ENCODE results near the gene MTM1. TPM values are rescaled to one million over a fixed set of nuclear protein-coding genes. Genes with fewer than 3 reads are reported as not detected.
A peak's percentile ranks its signal among the peaks of the same experiment; 100 is the strongest.

MTM1 gene
- total RNA-seq, 1 experiment from 2014 or later: 22.9 TPM

DNA sequence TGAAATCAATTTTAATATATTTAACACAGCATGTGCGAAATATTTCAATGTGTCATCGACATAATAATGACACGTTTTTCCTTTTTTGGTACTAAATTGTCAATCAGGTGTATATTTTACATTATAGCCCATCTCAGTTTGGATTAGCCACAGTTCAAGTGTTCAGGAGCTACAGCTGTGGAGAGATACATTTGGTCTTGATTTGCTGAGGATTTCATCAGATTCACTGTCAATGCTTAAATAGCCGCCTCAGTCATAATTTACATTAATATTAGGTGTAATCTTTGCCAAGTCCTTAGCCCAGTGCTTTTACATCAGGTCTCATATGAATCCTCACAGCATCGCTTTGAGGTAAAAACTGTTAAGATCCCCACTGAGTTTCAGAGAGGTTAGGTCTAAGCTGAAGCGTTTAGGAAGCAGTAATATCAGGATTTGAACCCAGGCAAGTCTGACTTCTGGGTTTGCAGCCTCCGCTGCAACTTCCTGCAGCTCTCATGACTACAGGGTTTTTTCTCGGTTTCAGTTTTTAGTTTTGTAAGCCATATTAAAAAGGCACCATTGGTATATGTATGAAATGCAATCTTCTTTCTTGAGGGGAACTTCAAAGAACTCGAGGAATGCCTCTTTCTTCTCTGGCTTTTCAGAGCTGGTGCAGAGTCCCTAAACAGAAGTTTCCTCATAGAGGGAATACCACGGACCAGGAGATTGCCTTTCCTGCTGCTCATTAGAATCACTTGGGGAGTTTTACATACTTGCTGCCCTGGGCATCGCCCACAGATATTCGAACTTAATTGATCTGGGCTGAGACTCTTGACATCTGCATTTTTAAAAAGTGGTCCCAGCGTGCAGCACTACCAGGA is 6.4 kb downstream of the MTM1 start:
- BruUV-seq (replicated peaks): no TSS peak
- DNase-seq: no peak
- Histone ChIP-seq H3K36me3 (ENCODE audit: low read depth) (no peaks in the 10 kb centered on the region), H2AFZ (peak overlapping the region; percentile 1; the same call in 1 of the 2 replicates), H3F3A (ENCODE audit: insufficient read depth, low read depth) (peaks cover 25% of the 10 kb centered on the region), H3K4me3 (peak overlapping the region; percentile 29; the same call in 1 of the 2 replicates), H4K20me1 (ENCODE audit: insufficient read depth) (no peaks in the 10 kb centered on the region), H3K27ac (peak overlapping the region; percentile 74), H3K4me2 (peak overlapping the region; percentile 70), H3K9me2 (ENCODE audit: insufficient read depth) (no peaks in the 10 kb centered on the region), H3K9me3 (ENCODE audit: insufficient read depth, low read depth) (no peaks in the 10 kb centered on the region), H3K79me2 (ENCODE audit: low read depth) (peaks cover 85% of the 10 kb centered on the region), H3K4me1 (replicated peaks; ENCODE audit: insufficient read depth) (peaks cover 64% of the 10 kb centered on the region), H3K27me3 (ENCODE audit: insufficient read depth, low read depth) (no peaks in the 10 kb centered on the region)
- ChIA-PET POLR2A (ENCODE audit: unreplicated experiment) (interaction anchor here (0.6 to 0.7 kb wide), 2 partner anchors 31 to 125 kb away, joined by 6 to 8 read pairs; no protein-coding TSS in a partner anchor), CTCF (no interaction called here)
- intact Hi-C loops (cut with micrococcal nuclease; ENCODE audit: unreplicated experiment): loop anchor here (2.0 kb wide), 1 partner anchor 120 kb away; no protein-coding TSS in a partner anchor
- TF ChIP-seq, protein P1, sequence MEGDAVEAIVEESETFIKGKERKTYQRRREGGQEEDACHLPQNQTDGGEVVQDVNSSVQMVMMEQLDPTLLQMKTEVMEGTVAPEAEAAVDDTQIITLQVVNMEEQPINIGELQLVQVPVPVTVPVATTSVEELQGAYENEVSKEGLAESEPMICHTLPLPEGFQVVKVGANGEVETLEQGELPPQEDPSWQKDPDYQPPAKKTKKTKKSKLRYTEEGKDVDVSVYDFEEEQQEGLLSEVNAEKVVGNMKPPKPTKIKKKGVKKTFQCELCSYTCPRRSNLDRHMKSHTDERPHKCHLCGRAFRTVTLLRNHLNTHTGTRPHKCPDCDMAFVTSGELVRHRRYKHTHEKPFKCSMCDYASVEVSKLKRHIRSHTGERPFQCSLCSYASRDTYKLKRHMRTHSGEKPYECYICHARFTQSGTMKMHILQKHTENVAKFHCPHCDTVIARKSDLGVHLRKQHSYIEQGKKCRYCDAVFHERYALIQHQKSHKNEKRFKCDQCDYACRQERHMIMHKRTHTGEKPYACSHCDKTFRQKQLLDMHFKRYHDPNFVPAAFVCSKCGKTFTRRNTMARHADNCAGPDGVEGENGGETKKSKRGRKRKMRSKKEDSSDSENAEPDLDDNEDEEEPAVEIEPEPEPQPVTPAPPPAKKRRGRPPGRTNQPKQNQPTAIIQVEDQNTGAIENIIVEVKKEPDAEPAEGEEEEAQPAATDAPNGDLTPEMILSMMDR (conservative IDR thresholded peaks at IDR 0.05): no peak
- TF ChIP-seq EZH2 (IDR thresholded peaks at IDR 0.05; ENCODE audit: low read depth): no peak

DNA sequence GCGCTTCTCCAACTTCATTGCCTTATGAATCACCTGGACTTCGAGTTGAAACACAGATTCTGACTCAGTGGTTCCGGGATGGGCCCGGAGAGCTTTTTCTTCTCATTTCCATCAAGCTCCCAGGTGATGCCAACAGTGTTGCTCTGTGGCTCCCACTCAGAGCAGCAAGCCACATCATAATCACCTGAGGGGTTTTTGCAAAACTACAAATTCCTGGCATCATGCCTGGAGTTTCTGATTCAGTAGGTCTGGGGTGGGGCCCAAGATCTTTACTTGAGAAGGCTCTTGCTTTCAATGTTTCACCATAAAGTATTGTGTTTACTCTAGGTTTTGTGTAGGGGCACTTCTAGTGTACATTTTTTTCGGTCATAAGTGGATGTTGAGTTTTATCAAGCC is 7.0 kb downstream of the MTM1 start:
- H3K9me2 ChIP-seq (ENCODE audit: insufficient read depth): no peaks in the 10 kb centered on the region
- intact Hi-C loops (cut with micrococcal nuclease; ENCODE audit: unreplicated experiment): loop anchor here (2.0 kb wide), 1 partner anchor 119 kb away; no protein-coding TSS in a partner anchor
- H3K27me3 ChIP-seq (ENCODE audit: insufficient read depth, low read depth): no peaks in the 10 kb centered on the region
- H3K79me2 ChIP-seq (ENCODE audit: low read depth): peaks cover 85% of the 10 kb centered on the region
- no TSS peak for BruUV-seq (replicated peaks)
- peaks cover 31% of the 10 kb centered on the region for H3F3A ChIP-seq (ENCODE audit: insufficient read depth, low read depth)
- H2AFZ ChIP-seq: 0 out of 2 replicates have a peak overlapping the region, but pooled peaks have one; percentile 1
- peak; percentile 82 to 99 for DNase-seq
- ChIA-PET CTCF (no interaction called here), POLR2A (ENCODE audit: unreplicated experiment) (interaction anchor here (0.6 to 0.7 kb wide), 2 partner anchors 31 to 124 kb away, joined by 6 to 8 read pairs; no protein-coding TSS in a partner anchor)
- H3K4me1 ChIP-seq (replicated peaks; ENCODE audit: insufficient read depth): peaks cover 61% of the 10 kb centered on the region
- TF ChIP-seq, protein P1 (conservative IDR thresholded peaks at IDR 0.05): no peak
- TF ChIP-seq EZH2 (IDR thresholded peaks at IDR 0.05; ENCODE audit: low read depth): no peak
- peak overlapping the region; percentile 70 for H3K4me2 ChIP-seq
- H3K4me3 ChIP-seq: peak overlapping the region; percentile 29; the same call in 1 of the 2 replicates
- H3K27ac ChIP-seq: peak overlapping the region; percentile 74
- H3K9me3 ChIP-seq (ENCODE audit: insufficient read depth, low read depth): no peaks in the 10 kb centered on the region
- no peaks in the 10 kb centered on the region for H3K36me3 ChIP-seq (ENCODE audit: low read depth)
- H4K20me1 ChIP-seq (ENCODE audit: insufficient read depth): no peaks in the 10 kb centered on the region

DNA sequence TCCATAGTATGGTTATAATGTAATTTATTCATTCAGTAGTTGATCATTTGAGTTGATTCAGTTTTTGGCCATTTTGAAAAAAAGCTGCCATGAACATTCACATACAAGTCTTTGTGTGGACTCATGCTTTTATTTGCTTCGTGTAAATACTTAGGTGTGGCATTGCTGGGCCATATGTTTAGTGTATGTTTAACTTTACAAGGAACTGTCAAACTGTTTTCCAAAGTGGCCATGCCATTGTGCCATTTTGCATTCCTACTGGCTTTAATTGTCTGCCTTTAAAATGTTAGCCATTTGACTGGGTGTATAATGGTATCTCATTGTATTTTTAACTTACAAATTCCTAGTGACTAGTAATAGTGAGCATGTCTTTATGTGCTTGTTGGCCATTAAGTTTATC is 8.8 kb downstream of the MTM1 start:
- H2AFZ ChIP-seq: no peak overlapping the region
- CTCF ChIA-PET: no interaction called here
- H3K4me2 ChIP-seq: no peak overlapping the region
- H3K4me3 ChIP-seq: no peak overlapping the region
- DNase-seq: no peak
- no peak overlapping the region for H3K27ac ChIP-seq
- peaks cover 61% of the 10 kb centered on the region for H3K4me1 ChIP-seq (replicated peaks; ENCODE audit: insufficient read depth)
- H3K79me2 ChIP-seq (ENCODE audit: low read depth): peaks cover 76% of the 10 kb centered on the region
- intact Hi-C loops (cut with micrococcal nuclease; ENCODE audit: unreplicated experiment): no loop called here
- no peaks in the 10 kb centered on the region for H3K9me2 ChIP-seq (ENCODE audit: insufficient read depth)
- no peaks in the 10 kb centered on the region for H4K20me1 ChIP-seq (ENCODE audit: insufficient read depth)
- no peaks in the 10 kb centered on the region for H3K36me3 ChIP-seq (ENCODE audit: low read depth)
- no peaks in the 10 kb centered on the region for H3K27me3 ChIP-seq (ENCODE audit: insufficient read depth, low read depth)
- POLR2A ChIA-PET (ENCODE audit: unreplicated experiment): no interaction called here
- no peaks in the 10 kb centered on the region for H3K9me3 ChIP-seq (ENCODE audit: insufficient read depth, low read depth)
- TF ChIP-seq EZH2 (IDR thresholded peaks at IDR 0.05; ENCODE audit: low read depth): no peak
- TF ChIP-seq, protein P1 (conservative IDR thresholded peaks at IDR 0.05): no peak
- H3F3A ChIP-seq (ENCODE audit: insufficient read depth, low read depth): peaks cover 40% of the 10 kb centered on the region
- no TSS peak for BruUV-seq (replicated peaks)

Data from PC-9 (cell line).